OCI-LY3 (cell line): ENCODE data around the gene PPCDC.
A peak's percentile ranks its signal among the peaks of the same experiment; 100 is the strongest.

Experiments
- H2AFZ ChIP-seq: fragments of 200-600, 300-600 bp; shearing (Covaris generic); 2 replicates; pipeline ENCODE4 v1.6.0; 2014; ENCODE audit warnings: antibody characterized with exemption, low read depth, low read length
- H3K27ac ChIP-seq: fragments of 200-600, 300-600 bp; sonication (generic); 2 replicates; pipeline ENCODE4 v1.5.1; 2014; ENCODE audit warnings: mild to moderate bottlenecking, low read length, moderate library complexity, mixed read lengths
- H3K27me3 ChIP-seq: fragments of 200-600, 300-600 bp; sonication (generic); 2 replicates; pipeline ENCODE4 v1.6.1; 2014; ENCODE audit warnings: low read depth, low read length, mixed read lengths
- H3K36me3 ChIP-seq: fragments of 200-600, 300-600 bp; sonication (generic); replicated peaks from 2 replicates; pipeline ENCODE3; 2014; ENCODE audit warnings: low read depth, low read length, mixed read lengths
- H3K4me1 ChIP-seq: fragments of 300-600, 200-600 bp; sonication (generic); 2 replicates; pipeline ENCODE4 v1.6.1; 2014; ENCODE audit warnings: low read length, mixed read lengths
- H3K4me2 ChIP-seq: fragments of 200-600, 300-600 bp; sonication (generic); 2 replicates; pipeline ENCODE4 v1.6.1; 2014; ENCODE audit warnings: low read length, mixed read lengths
- H3K4me3 ChIP-seq: fragments of 300-600, 200-600 bp; sonication (generic); 2 replicates; pipeline ENCODE4 v1.5.1; 2014; ENCODE audit warnings: antibody characterized with exemption, mild to moderate bottlenecking, low read length, moderate library complexity
- H3K79me2 ChIP-seq: fragments of 300-600, 200-600 bp; shearing (Covaris generic); 2 replicates; pipeline ENCODE4 v1.6.1; 2014; ENCODE audit warnings: mild to moderate bottlenecking, low read length, mixed read lengths
- H3K9ac ChIP-seq: fragments of 300-600, 200-600 bp; shearing (Covaris generic); 2 replicates; pipeline ENCODE4 v1.6.0; 2014; ENCODE audit warnings: mild to moderate bottlenecking, low read length, moderate library complexity
- H3K9me3 ChIP-seq: fragments of 200-600, 300-600 bp; shearing (Covaris generic); 2 replicates; pipeline ENCODE4 v1.6.1; 2014; ENCODE audit warnings: low read length, mixed read lengths; ENCODE audit not compliant: insufficient read depth
- H4K20me1 ChIP-seq: fragments of 200-600, 300-600 bp; sonication (generic); 2 replicates; pipeline ENCODE4 v1.6.1; 2016; ENCODE audit warnings: low read length, mixed read lengths; ENCODE audit not compliant: insufficient read depth
- CTCF ChIP-seq: fragments of 200-600, 300-600 bp; sonication (generic); IDR thresholded peaks from 2 replicates; pipeline ENCODE4 v1.5.1; 2014; ENCODE audit warnings: antibody characterized with exemption, low read length, low read depth
- EZH2phosphoT487 ChIP-seq: fragments of 200-600 bp; shearing (Covaris generic); IDR thresholded peaks from 2 replicates; pipeline ENCODE4 v1.6.1; 2018; ENCODE audit warnings: antibody characterized with exemption, mixed run types, low read depth

Gene PPCDC

DNA sequence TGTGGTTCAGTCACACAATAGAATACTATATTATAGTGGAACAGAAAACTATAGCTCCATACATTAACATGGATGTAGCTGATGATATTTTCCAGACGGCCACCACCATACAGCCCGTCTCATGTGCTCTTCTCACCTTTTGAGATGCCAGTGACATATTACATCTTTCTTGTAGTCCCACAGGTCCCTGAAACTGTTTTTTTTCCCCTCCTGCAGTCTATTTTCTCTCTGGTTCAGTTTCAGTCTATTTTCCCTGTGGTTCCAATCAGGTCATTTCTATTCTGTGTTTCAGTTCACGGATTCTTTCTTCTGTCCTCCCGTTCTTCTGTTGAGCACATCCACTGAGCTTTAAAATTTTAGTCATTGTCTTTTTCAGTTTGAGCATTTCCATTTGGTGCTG is 72.2 kb downstream of the PPCDC start:
- H3K27ac ChIP-seq = no peak overlapping the region
- TF ChIP-seq EZH2phosphoT487 (no peak), CTCF (no peak)

DNA sequence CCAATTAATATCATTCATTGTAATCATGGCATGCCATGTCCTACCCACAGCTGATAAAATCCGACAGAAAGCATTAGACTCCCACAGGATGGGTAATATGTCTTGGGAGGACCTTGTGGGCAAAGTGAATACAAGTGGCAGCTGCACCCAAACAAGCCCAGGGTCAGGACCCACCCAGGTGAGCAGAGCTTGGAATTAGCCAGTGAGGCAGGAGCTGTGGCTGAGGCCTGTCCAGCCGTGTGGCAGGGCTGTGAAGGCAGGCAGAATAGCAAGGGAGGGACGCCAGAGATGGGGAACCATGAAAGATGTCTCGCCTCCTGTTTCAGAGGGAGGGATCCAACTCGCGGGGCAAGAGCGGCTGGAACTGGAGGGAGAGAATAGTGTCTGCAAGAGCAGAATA is 74.5 kb downstream of the PPCDC start:
- Histone ChIP-seq H3K9me3 (no peaks in the 10 kb centered on the region), H3K27me3 (peaks cover 71% of the 10 kb centered on the region), H3K4me3 (no peak overlapping the region), H3K27ac (no peak overlapping the region), H3K36me3 (no peaks in the 10 kb centered on the region), H3K9ac (no peak overlapping the region), H4K20me1 (peaks cover 11% of the 10 kb centered on the region; the same call in 1 of the 2 replicates), H3K4me2 (no peak overlapping the region), H2AFZ (no peak overlapping the region), H3K79me2 (no peaks in the 10 kb centered on the region), H3K4me1 (peaks cover 17% of the 10 kb centered on the region)
- no peak for TF ChIP-seq EZH2phosphoT487
- no peak for TF ChIP-seq CTCF

More for the DNA sequence above, 72.2 kb downstream of the PPCDC start:
- H3K79me2 ChIP-seq = no peaks in the 10 kb centered on the region
- no peaks in the 10 kb centered on the region for H3K36me3 ChIP-seq
- peaks cover 11% of the 10 kb centered on the region; the same call in 1 of the 2 replicates for H4K20me1 ChIP-seq
- no peak overlapping the region for H3K9ac ChIP-seq
- H3K4me2 ChIP-seq = peak overlapping the region; percentile 46
- H2AFZ ChIP-seq = no peak overlapping the region
- H3K9me3 ChIP-seq = no peaks in the 10 kb centered on the region
- H3K4me3 ChIP-seq = no peak overlapping the region
- peaks cover 66% of the 10 kb centered on the region for H3K27me3 ChIP-seq
- H3K4me1 ChIP-seq = peaks cover 26% of the 10 kb centered on the region

DNA sequence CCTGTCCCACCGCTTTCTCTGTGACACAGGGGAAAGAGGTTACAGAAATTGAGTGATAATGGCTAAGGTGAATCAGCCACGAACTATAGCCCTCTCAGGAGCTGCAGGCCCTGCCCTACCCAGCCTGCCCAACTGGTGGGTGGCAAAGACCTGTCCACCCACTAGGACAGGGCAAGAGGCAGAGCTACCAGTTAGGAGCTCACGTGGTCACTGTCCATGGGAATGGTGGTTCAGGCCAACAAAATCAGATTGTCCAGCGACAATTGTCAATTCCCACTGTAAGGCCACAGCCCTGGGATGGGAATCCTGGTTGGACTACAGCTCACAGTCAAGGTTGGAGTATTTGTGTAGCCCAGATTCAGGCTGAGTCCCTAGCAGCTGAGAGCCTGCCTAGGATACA is 75.0 kb downstream of the PPCDC start:
- peaks cover 11% of the 10 kb centered on the region; the same call in 1 of the 2 replicates for H4K20me1 ChIP-seq
- H3K9ac ChIP-seq = no peak overlapping the region
- H3K27me3 ChIP-seq = peaks cover 71% of the 10 kb centered on the region
- H3K36me3 ChIP-seq = no peaks in the 10 kb centered on the region
- H3K27ac ChIP-seq = no peak overlapping the region
- no peaks in the 10 kb centered on the region for H3K79me2 ChIP-seq
- no peak overlapping the region for H3K4me2 ChIP-seq
- H3K9me3 ChIP-seq = no peaks in the 10 kb centered on the region
- H2AFZ ChIP-seq = no peak overlapping the region
- no peak overlapping the region for H3K4me3 ChIP-seq
- peaks cover 17% of the 10 kb centered on the region for H3K4me1 ChIP-seq
- no peak for TF ChIP-seq CTCF
- no peak for TF ChIP-seq EZH2phosphoT487
